ENCODE data around the gene FMN1.

The FMN1 gene

GRCh38 chr15:32739522-32740063 is 454.9 kb downstream of the FMN1 start:
- no peak for DNase-seq

- DNase-seq, result no peak
Observed at GRCh38 chr15:32738666-32739065, 455.8 kb downstream of the FMN1 start.

GRCh38 chr15:32737304-32737703 is 457.2 kb downstream of the FMN1 start:
- DNase-seq, result no peak

GRCh38 chr15:32736701-32737061 is 457.8 kb downstream of the FMN1 start:
- DNase-seq, result no peak

GRCh38 chr15:32735989-32736700 is 458.4 kb downstream of the FMN1 start:
- DNase-seq, result no peak

GRCh38 chr15:32733281-32733680 is 461.2 kb downstream of the FMN1 start:
- no peak for DNase-seq

- no peak for DNase-seq
Observed at GRCh38 chr15:32732574-32733157, 461.8 kb downstream of the FMN1 start.

GRCh38 chr15:32730677-32731654 is 463.5 kb downstream of the FMN1 start:
- DNase-seq, result no peak

- no peak for DNase-seq
Observed at GRCh38 chr15:32729700-32730395, 464.7 kb downstream of the FMN1 start.

- DNase-seq, result no peak
Observed at GRCh38 chr15:32723171-32723948, 471.2 kb downstream of the FMN1 start.

GRCh38 chr15:32722136-32722535 is 472.4 kb downstream of the FMN1 start:
- DNase-seq, result no peak

- DNase-seq, result no peak
Observed at GRCh38 chr15:32721596-32721995, 472.9 kb downstream of the FMN1 start.

- DNase-seq, result no peak
Observed at GRCh38 chr15:32718821-32719716, 475.4 kb downstream of the FMN1 start.

- DNase-seq, result no peak
Observed at GRCh38 chr15:32718227-32718820, 476.2 kb downstream of the FMN1 start.

GRCh38 chr15:32717426-32718226 is 476.9 kb downstream of the FMN1 start, which contains the start of gene GREM1:
Gene GREM1, plus strand, starts transcription at chr15:32718004. Its CDS starts 12,687 bp downstream, at chr15:32730691.
- no peak for DNase-seq

- no peak for DNase-seq
Observed at GRCh38 chr15:32716915-32717425, 477.5 kb downstream of the FMN1 start.

- DNase-seq, result no peak
Observed at GRCh38 chr15:32716216-32716914, 478.1 kb downstream of the FMN1 start.

All from NCI-H524 treated with DMSO at 0.1 percent for 48 hours (cell line).